GM19452 (cell line): ENCODE data around the gene POLA1.

Source experiments
- ATAC-seq: cut with Tn5 transposase; IDR thresholded peaks from one replicate; pipeline ENCODE4 v1.9.1; 2021; ENCODE audit not compliant: unreplicated experiment

The POLA1 gene

DNA sequence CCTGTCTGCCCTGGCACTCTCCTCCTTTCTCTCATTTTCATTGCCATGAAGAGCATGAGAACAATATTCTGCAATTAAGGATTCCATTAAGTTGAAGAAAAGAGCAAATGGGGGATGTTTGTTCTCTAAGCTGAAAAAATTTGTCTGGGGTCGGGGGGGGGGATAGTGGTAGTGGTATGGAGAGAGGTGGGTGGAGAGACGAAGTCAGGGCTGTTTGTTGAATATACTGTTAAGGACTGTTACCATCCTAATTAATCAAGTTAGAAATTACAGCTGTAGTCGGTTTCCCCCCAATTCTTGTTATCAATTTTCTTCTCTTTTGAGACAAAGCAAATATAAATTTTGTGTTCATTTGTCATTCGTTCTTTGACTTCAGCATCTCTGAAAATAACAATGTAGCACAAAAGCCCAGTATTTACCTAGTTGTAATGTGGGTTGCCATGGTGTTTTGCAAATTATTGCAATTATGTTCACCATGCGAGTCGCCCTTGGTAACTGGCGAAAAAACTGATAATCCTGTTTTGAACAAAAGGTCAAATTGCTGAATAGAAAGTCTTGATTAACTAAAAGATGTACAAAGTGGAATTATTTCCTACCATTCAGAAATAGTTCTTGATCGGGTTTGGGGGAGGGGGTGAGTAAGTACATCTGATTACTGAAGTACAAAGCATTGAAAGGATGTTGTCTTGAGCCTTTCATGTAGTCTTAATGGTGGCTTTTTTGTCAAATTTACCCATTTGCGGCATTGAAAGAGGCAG is 183.0 kb downstream of the POLA1 start:
- ATAC-seq = no peak

DNA sequence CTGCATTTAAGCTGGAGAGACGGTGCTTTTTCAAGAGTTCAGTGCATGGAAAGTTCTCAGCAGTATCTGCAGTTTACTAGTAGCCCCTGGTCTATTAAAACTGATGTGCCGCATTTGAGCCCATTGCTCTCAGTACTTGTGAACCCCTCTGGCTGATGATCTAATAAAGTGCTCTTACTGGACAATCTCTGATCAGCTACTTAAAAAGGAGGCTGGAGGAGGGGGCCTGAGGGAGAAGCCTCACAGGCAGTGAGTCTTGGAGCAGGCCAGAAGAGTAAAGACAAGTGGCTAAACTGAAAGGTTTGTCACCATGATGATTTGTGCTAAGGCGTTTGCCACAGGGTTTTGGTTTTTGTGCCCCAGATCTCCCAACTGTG is 183.6 kb downstream of the POLA1 start:
- ATAC-seq = no peak

DNA sequence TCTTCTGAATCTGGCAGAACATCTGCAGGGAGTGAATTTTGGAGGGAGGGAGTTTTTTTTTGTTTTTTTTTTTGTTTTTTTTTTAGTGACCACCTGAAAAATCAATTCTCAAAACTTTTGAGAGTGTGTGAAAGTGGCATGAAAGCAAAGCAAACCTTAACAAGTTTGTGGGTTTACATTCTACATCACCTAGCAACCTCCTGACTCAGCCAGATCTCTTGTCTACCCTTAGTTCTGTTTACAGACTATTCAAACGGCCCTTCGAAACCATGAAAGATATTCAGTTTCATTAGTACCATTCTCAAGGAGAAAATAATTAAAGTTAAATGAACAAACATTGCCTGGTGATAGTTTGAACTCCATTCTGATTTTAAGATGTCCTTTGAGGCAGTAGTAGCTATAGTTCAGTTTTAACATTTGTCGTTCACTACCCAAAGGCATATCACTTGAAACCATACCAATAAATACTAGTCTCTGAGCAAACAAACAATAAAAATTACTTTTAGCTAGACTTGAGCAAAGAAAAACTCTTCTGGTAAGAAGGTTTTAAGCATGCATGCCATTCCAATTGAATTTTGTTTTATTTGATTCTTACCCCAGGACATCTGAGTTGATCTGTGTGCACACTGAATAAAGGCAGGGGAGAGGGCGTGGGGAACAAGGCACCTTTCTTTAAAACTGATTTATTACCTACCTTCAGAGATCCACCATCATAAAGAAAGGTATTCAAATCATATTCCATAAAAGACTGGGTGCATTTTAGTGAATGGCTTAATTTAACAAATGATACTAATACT is 184.3 kb downstream of the POLA1 start:
- no peak for ATAC-seq

DNA sequence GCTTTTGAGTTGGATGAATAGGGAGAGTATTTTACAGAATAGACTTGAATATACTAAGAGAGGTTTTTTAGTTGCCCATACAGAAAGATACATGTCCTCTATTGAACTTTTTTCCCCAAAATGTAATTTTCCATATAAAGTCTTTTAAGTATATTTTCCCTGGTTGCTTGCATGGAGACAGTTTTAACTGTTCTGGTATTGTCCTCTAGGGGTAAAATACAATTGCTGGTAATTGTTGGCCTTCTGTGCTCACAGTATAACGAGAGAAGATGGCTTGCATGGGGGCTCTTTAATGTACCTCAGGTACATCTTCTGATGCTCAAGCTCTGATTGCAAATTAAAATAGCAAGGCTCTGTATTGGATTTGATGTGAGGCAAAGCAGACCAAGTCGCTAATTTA is 186.0 kb downstream of the POLA1 start:
- no peak for ATAC-seq

DNA sequence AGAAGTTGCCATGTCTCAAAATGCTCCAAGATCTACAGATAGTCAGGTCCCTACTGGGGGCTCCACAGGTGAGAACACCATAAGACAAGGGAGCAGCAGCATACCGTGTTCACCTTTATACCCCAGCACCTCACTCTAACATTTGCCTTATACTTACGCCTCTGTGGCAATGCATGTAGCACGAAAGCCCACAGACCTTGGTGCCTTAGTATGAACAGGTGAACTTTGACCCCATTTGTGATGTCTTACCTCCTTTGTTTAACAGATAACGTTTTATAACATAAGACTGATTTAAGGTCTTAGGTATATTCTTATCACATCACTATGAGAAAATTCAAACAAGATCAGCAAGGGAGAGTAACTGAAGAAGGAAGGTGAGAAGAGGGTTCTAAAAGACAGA is 193.2 kb downstream of the POLA1 start:
- no peak for ATAC-seq

DNA sequence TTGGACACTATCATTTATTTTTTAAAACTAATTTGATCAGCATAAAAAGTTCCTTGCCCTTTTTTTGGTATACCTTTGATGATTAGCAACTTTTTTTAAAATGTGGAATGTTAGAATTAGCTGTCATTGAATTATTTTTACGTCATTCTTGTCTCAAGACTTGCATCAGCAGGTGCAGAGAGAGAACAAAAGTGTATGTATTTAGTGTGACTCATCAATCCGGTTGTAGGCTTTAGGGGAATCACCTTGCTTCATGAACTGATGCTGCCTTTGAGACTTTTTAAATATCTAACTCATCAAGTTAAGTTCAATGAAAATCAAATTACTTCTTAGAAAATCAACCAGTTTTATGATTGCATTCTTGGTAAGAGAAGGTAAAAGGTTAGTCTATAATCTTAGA is 197.0 kb downstream of the POLA1 start:
- no peak for ATAC-seq

DNA sequence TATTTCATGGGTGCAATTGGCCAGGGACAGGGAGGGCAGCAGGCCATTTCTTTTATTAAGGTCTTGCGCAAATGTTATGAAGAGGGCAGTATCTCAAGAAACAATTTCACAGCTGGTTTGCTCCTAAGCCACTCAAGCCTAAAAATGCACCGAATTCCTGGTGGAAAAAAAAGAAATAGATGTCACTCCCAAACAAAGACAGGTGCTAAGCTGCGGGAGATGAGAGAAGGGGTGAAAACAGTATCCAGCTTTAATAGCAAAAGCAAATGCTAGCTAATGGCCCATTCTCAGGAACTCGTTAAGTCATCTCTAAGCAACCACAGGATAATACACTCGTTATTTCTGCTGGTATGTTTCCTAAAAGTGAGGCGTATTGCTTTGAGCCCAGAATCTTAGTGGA is 205.7 kb downstream of the POLA1 start:
- ATAC-seq = no peak

DNA sequence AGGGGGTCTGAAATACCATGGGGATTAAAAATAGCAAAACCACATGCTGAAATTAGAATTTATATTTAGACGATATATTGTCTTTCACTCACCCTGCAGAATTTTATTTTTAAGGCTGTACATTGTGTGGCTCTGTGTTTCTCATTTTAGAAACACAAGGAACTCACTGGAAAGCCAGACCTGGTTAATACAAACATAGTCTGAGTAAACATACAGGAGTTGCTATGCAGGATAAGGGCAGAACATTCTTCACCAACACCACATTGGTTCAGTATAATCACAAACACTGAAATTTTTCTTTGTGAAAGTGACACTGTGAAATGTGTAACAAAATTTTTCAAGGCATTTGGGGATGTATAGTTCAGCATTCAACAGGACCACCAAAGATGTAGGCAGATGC is 206.5 kb downstream of the POLA1 start:
- no peak for ATAC-seq

DNA sequence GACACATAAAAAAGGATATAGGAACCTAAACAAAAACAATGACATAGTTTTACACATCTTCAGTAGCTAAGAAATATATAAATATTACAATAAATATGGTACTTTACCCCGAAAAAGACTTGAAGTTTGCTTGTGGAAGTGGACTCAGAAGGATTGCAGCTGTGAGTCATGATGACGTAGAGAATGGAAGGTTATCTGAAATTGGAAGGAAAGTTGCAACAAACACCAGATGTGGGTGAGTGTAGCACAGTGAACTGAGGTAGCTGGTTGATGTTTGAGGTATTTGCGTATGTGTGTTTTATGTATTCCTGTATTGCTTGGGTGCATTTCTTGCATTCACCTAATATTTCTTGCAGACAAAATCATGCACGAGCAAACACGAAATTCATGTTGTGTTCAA is 209.1 kb downstream of the POLA1 start:
- ATAC-seq = no peak

DNA sequence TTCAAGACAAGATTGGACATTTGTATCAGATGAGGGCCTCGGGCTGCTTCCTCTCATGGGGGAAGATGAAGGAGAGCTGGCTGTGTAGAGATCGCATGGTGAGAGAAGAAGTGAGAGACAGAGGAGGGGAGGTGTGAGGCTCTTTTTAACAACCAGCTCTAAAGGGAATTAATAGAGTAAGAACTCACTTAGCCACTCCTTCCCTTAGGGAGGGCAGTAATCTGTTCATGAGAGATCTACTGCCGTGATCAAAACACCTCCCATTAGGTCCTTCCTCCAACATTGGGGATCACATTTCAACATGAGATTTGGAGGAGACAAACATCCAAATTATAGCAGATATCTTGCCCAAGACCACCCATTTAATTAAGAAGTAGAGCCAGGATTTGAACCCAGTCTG is 225.0 kb downstream of the POLA1 start:
- no peak for ATAC-seq

DNA sequence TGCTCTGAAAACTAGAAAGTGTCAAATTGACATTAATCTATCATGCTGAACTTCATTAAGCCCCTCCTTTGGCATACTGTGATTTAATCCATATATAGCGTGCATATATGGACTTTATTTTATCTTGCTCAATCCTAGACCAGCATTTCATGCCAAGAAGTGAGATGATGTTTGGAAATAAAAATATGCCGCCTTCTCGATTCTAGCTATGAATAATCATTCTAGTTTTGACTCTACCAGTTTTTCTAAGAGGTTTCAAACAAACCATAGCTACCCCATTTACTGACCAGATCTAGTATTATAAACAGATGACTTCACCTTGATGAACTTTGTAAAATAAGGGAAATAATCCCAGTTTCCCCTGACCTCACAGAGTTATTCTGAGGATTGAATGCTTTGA is 227.1 kb downstream of the POLA1 start:
- ATAC-seq = no peak

DNA sequence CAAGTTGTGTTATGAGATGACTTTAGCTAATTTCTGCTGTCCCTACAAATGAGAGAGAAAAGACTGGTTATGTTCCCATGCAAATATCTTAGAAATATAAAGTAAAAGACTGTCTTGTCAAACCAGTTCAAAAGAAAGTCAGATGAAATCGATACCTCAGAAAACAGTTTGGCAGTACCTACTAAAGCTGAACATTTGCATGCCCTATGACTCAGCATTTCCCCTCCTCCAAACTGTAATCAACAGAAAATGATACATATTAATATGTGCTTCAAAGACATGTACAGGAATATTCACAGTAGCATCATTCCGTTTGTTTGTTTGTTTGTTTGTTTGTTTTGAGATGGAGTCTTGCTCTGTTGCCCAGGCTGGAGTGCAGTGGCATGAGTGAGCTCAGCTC is 231.7 kb downstream of the POLA1 start:
- no peak for ATAC-seq

DNA sequence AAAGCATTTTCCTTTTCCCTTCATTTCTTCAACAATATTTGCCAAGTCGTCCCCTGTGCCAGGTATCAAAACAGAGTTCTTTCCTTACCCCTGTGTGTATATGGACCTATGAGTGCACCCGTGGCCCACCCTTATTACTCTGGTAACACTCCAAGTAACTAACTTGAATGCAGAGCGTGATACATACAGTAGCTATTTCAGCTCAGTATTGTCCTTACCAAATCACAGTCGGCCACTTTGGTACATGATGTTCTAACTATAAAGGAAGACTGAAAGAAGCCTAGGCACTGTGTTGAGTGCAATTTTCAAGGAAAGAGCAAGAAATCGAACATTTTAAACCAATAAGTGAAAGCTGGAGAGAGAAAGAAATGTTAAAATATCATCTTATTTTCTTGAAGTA is 233.7 kb downstream of the POLA1 start:
- ATAC-seq = no peak

DNA sequence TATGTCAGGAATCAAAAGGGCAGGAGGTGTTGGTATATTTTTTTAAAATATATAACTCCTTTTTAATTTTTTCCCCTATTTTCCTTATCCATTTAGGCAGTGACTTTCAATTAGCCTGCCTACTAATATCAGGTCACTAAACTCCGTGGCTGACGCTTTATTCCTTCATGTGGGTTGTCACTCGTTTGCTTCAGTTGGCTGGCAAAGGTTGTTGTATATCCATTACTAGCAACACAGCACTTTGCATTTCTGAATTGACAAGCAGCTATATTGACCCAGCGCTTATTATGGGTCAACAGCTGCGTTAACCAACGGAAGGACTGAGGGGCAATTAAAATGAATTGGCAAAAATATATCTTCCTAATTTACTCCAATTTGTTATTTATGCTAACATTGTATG is 234.4 kb downstream of the POLA1 start:
- no peak for ATAC-seq

DNA sequence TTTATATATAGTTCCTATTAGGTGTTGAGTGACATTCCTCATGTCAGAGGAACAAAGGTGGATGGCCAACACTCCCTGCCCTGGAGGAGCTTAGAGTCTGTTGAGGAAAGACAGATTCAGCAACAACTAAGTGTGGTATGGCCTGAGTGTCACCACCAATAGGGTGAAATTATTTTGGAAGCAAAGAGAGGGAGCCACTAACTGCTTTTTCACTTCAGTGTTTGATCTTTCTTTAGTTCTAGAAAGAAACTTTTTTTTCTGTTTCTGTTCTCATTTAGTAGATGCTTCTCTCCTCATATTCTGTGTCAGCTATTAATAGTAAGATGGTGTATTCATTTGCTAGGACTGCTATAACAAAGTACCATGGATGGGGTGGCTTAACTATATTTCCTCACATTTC is 240.6 kb downstream of the POLA1 start:
- ATAC-seq = no peak

DNA sequence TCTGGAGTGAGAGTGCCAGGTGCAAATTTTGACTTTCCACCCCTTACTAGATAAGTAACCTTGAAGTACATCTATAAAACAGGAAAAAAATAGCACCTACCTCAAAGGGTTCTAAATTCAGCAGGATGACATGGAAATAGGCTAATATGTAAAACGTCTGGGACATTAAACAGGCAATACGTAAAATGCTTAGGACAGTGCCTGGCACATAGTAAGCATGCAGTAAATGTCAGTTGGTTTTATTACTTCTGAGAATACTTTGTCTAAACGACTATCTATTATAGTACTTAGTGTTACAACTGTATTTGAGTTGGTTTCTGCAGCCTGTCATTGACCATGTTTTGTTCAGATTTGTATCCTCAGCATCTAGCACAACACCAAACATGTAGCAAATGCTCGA is 251.3 kb downstream of the POLA1 start:
- ATAC-seq = no peak

DNA sequence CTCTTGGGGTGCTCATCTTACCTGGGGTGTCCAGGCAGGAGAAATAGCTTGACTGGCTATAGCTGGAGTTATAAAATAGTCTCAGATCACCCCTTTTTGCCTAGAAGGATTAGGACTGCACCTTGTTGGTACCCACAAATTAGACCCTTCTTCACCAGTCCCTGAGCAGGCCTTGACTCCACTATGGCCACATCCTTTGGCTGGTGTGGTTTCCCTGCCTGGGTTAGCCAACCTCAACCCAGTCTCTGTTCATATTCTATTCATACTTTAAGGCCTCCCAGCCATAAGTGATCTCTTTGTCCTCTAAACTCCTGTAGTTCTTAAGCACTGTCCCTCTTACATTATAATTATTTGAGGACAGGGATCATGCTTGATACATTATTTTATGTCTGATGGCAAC is 252.7 kb downstream of the POLA1 start:
- ATAC-seq = no peak

DNA sequence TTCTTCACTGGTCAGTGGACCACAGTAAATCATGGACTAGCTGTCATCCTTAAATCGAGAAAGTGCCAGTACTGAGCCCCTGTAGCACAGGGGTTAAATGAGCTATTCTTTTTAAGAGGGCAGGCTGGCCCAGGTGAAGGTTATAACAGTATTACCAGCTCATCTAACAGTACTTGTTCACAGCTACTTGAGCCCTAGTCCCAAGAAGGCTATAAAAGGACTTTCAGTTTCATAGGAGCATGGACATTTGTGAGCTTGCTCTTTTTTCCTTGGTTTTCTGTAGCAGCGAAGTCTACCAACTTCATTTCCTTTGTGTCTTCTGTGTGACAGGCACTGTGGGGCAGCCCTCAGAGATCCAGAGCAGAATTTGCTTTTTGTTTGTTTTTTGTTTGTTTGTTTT is 261.0 kb downstream of the POLA1 start:
- no peak for ATAC-seq

DNA sequence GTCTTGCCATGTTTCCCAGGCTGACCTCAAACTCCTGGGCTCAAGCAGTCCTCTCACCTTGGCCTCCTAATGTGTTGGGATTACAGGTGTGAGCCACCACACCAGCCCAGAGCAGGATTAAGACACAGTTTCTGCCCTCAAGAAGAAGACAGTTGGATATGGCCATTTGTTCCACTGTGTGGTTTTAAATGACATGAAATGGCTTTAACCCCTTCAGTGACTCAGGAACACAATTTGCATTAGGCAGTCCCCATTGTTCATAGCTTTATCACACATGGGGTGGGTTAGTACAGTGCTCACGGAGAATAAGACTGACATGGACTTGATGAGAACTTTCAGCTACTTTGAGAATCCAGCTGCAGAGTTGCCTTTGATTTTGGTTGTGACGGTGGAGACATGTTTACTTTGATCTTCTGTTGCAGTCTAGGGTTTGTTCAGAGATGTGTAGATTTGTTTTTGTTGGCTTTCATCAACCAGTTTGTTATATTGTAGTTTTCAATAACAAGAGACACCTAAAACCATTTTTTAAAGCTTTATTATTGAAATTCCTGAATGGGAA is 261.7 kb downstream of the POLA1 start:
- no peak for ATAC-seq

DNA sequence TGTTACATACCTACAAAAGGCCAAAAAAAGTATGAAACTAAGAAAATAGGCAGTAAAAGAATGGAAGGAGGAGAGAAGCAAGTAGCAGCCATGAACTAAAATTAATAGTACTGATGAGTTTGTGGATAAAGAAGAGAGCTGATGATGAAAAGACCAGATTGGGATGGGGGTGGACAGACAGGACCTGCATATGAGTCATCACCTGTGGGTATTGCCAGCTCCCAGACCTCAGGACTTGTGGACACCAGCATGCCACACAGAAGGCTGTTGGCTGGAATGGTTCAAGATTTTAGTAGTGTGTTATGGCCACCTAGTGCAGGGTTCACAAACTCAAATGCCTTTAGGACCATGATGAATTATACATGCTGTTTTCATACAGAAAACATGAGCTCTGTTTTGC is 263.1 kb downstream of the POLA1 start:
- no peak for ATAC-seq

DNA sequence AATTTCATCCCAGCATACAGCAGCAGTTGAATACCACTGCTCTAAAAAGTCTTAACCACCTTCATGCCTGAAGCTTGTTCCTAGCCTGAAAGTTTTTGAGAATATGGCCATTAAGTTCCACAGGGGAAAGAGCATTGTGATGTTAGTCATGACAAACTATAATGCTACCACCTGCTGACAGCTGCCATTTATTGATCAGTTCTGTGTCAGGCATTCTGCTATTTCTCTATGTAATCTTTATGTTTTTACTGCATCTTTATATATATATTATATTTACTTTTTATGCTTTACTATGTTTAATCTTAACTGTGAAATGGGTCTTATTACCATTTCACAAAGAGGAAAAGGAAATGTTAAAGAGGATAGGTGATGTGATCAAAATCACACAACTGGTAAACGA is 268.1 kb downstream of the POLA1 start:
- no peak for ATAC-seq

DNA sequence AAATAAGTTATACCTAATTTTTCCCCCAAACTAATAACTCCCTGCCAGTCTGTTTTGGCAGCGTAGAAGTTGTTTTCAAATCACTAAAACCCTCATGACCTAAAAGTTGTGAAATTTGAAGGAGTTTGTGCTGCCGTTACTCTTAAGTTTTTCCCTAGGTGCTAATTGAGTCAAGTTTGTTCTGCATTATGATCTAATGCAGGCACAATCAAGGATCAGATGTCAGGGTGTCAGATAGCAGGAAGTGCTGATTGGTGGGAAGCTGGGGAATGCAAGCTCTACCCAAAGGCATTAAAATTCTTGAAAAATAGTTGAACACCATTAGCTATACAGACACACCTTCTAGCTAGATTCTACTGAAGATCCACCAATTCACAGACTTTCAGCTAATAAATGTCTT is 270.1 kb downstream of the POLA1 start:
- no peak for ATAC-seq
